Naive thymus-derived CD4-positive, alpha-beta T cell (primary cell): ENCODE results near the gene OLIG3. TPM values are rescaled to one million over a fixed set of nuclear protein-coding genes. Genes with fewer than 3 reads are reported as not detected.

Source experiments
- ATAC-seq: fragments of 150-1000 bp; cut with Tn5 transposase; 2 replicates; pipeline ENCODE4 v1.10.0; 2021; ENCODE audit warnings: mild to moderate bottlenecking, moderate library complexity
- CTCF ChIA-PET: fragments of 350-600 bp; sonication (Branson Sonifier 250); formaldehyde crosslinking; loops from one replicate; lab custom pipeline; 2021; ENCODE audit warnings: antibody characterized with exemption; lab: Charles Lee
- POLR2A ChIA-PET: fragments of 350-600 bp; sonication (Branson Sonifier 250); formaldehyde crosslinking; loops from one replicate; lab custom pipeline; 2021; ENCODE audit warnings: antibody characterized with exemption, inconsistent platforms; lab: Charles Lee
- DNase-seq, 9 donors: peaks; one replicate each; pipeline versions ENCODE4 v3.0.0 to v3.0.0-alpha.2; 2020 to 2022; ENCODE audit warnings: mixed read lengths in 1 of 9
- H3K27ac ChIP-seq: one replicate; pipeline ENCODE4 v1.7.0; 2013; ENCODE audit warnings: mild to moderate bottlenecking, low read depth, low read length, moderate library complexity
- H3K27me3 ChIP-seq, 2 donors: one replicate each; pipeline ENCODE4 v1.7.0; 2013; ENCODE audit warnings: low read length in 2 of 2, mild to moderate bottlenecking in 2 of 2, moderate library complexity in 2 of 2; ENCODE audit not compliant: control insufficient read depth in 2 of 2, insufficient read depth in 2 of 2
- H3K36me3 ChIP-seq, 3 experiments: 1 replicate in 2 of 3; 2 replicates in 1 of 3; pipeline ENCODE4 v1.7.0; 2013; ENCODE audit warnings: low read length in 3 of 3, mild to moderate bottlenecking in 3 of 3, moderate library complexity in 1 of 3; ENCODE audit not compliant: insufficient read depth in 3 of 3, control insufficient read depth in 2 of 3
- H3K4me1 ChIP-seq, 2 donors: one replicate each; pipeline ENCODE4 v1.7.0; 2013; ENCODE audit warnings: low read length in 2 of 2, mild to moderate bottlenecking in 2 of 2, moderate library complexity in 1 of 2; ENCODE audit not compliant: control insufficient read depth in 2 of 2, insufficient read depth in 2 of 2
- H3K4me3 ChIP-seq: 2 replicates; pipeline ENCODE4 v1.7.0; 2013; ENCODE audit warnings: mild to moderate bottlenecking, low read length
- H3K9me3 ChIP-seq, 3 experiments: 1 replicate in 2 of 3; 2 replicates in 1 of 3; pipeline ENCODE4 v1.7.0; 2013; ENCODE audit warnings: low read length in 3 of 3; ENCODE audit not compliant: control insufficient read depth in 2 of 3
- H3K27ac Mint-ChIP-seq, 9 donors: one replicate each; pipeline ENCODE4 v1.8.0; 2020 to 2022; ENCODE audit warnings: mixed read lengths in 9 of 9, mild to moderate bottlenecking in 8 of 9, moderate library complexity in 5 of 9, inconsistent platforms in 2 of 9
- H3K27me3 Mint-ChIP-seq, 5 donors: one replicate each; pipeline ENCODE4 v1.8.0; 2021 to 2022; ENCODE audit warnings: mixed read lengths in 5 of 5, mild to moderate bottlenecking in 1 of 5
- H3K36me3 Mint-ChIP-seq, 5 donors: one replicate each; pipeline ENCODE4 v1.8.0; 2020 to 2022; ENCODE audit warnings: mixed read lengths in 5 of 5, mild to moderate bottlenecking in 3 of 5, inconsistent platforms in 1 of 5
- H3K4me1 Mint-ChIP-seq, 7 donors: one replicate each; pipeline ENCODE4 v1.8.0; 2020 to 2022; ENCODE audit warnings: mixed read lengths in 7 of 7, mild to moderate bottlenecking in 3 of 7, inconsistent platforms in 1 of 7
- H3K4me3 Mint-ChIP-seq, 10 donors: one replicate each; pipeline ENCODE4 v1.8.0; 2020 to 2022; ENCODE audit warnings: mild to moderate bottlenecking in 10 of 10, mixed read lengths in 10 of 10, moderate library complexity in 6 of 10, inconsistent platforms in 2 of 10
- H3K9me3 Mint-ChIP-seq, 11 donors: one replicate each; pipeline ENCODE4 v1.8.0; 2020 to 2022; ENCODE audit warnings: mixed read lengths in 11 of 11, mild to moderate bottlenecking in 4 of 11, inconsistent platforms in 1 of 11, moderate library complexity in 1 of 11
- intact Hi-C, 2 donors: fragments of 100-400 bp; cut with micrococcal nuclease; formaldehyde crosslinking; loops; one replicate each; pipeline ENCODE4 v1.15.1; 2023
- polyA plus RNA-seq, 2 donors: library from polyadenylated mRNA; unstranded; fragments of 300-500 nt; fragmentation: Illumina TruSeq; gene quantifications; one replicate each; pipeline ENCODE4 v1.2.3, GENCODE V29; 2021
- total RNA-seq, 6 experiments: library from RNA in 5 of 6; stranded (reverse) in 5 of 6; gene quantifications; 1 replicate in 5 of 6; 2 replicates in 1 of 6; pipeline ENCODE4 v1.2.3 and lab custom pipeline; 2021 to 2026

Gene OLIG3
- total and polyA plus RNA-seq, 7 experiments from 2014 or later, result not detected

DNA sequence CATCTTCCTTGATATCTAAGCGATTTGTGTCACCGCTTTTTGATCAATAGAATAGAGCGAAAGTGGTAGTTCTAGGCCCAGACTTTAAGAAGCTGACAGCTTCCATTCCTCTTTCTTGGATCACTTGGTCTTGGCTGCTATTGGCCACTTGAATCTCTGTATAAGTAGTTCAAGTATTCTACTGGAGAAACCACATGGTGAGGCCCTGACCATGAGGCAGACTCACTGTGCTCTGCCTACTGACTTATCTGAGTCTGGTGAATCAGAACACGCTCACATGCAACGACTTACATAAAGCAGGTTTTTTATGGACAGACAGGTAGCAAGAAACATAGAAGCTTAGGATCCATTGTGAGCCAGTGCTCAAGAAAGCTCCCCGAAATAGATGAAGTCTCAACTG, 27.0 kb downstream of the OLIG3 start:
- no peaks in the 10 kb centered on the region for H3K9me3 ChIP-seq
- ChIA-PET POLR2A (no interaction called here), CTCF (interaction anchor here (1.0 to 1.2 kb wide), 2 partner anchors 11 to 184 kb away, joined by 3 to 4 read pairs; no protein-coding TSS in a partner anchor)
- H3K36me3 Mint-ChIP-seq, result no peaks in the 10 kb centered on the region
- H3K4me3 Mint-ChIP-seq, result no peak overlapping the region
- H3K27ac ChIP-seq, result no peak overlapping the region
- H3K27me3 ChIP-seq, result no peaks in the 10 kb centered on the region
- H3K27ac Mint-ChIP-seq, result no peak overlapping the region
- H3K4me3 ChIP-seq, result no peak overlapping the region
- no peaks in the 10 kb centered on the region for H3K4me1 ChIP-seq
- intact Hi-C loops, result no loop called here
- H3K9me3 Mint-ChIP-seq, result no peaks in the 10 kb centered on the region
- peaks cover 7 to 48% (median 11%) of the 10 kb centered on the region in 5 donors for H3K27me3 Mint-ChIP-seq
- ATAC-seq, result no peak
- no peaks in the 10 kb centered on the region for H3K36me3 ChIP-seq
- H3K4me1 Mint-ChIP-seq, result no peaks in the 10 kb centered on the region
- DNase-seq, result no peak

DNA sequence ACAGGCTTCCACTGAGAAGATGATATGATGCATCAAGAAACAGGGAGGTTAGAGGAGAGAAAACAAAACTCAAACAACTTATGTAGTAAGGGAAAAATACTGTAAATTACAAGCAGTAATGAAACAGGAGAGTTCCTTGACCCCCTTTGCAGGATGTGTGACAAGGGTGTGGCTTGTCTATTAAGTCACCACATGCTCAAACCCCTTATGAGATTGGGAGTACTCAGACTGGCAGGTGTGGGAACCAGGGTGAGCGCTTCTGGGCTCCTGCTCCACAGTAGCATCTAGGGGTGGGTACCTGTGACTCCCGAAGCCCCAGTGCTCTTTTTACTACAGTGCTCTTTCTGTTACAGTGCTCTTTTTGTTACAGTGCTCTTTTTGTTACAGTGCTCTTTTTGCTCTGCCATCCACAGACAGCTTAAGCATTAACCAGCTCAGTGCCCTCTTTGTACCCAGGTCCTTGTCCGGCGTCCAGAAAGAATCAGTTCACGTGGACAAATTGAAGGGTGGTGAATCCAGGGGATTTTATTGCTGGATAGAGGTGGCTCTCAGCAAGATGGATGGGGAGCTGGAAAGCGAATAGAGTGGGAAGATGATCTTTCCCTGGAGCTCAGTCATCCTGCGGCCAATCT, 28.7 kb downstream of the OLIG3 start:
- H3K9me3 Mint-ChIP-seq, result no peaks in the 10 kb centered on the region
- no peaks in the 10 kb centered on the region for H3K4me1 Mint-ChIP-seq
- H3K27me3 Mint-ChIP-seq, result peaks cover 7 to 40% (median 11%) of the 10 kb centered on the region in 5 donors
- Histone ChIP-seq H3K27me3 (no peaks in the 10 kb centered on the region), H3K36me3 (no peaks in the 10 kb centered on the region), H3K4me3 (no peak overlapping the region), H3K4me1 (no peaks in the 10 kb centered on the region), H3K27ac (no peak overlapping the region), H3K9me3 (no peaks in the 10 kb centered on the region)
- CTCF ChIA-PET, result interaction anchor here (0.6 kb wide), 1 partner anchor 527 kb away, joined by 5 read pairs; no protein-coding TSS in a partner anchor
- DNase-seq, result no peak
- no peaks in the 10 kb centered on the region for H3K36me3 Mint-ChIP-seq
- POLR2A ChIA-PET, result no interaction called here
- H3K4me3 Mint-ChIP-seq, result no peak overlapping the region
- intact Hi-C loops, result no loop called here
- no peak for ATAC-seq
- no peak overlapping the region for H3K27ac Mint-ChIP-seq

DNA sequence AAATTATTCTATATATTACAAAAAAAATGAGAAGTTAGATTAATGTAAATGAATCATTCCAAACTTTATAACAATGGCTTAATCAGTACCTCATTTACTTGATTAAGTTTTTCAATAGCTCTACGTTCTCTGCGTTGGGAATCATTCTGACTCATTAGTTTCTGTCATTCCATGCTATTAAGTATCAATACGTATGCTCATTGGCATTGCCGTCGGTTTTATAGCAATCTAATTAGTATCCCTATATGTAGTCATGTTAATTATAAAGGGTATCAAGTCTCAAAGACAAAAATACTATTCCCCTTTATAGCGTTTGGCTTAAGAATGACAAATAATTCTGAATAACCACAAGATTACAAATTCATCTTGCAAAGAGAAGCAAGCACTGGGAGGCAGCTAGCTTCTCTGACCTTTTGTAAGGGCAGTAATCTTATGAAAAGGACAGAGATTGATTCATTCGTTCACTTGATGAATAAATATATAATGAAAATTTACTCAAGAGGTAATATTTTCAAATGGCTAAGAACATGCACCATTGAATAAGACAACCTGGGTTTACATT, 41.8 kb downstream of the OLIG3 start:
- ChIA-PET CTCF (interaction anchor here (0.8 kb wide), 1 partner anchor 416 kb away, joined by 3 read pairs; no protein-coding TSS in a partner anchor), POLR2A (no interaction called here)
- Histone ChIP-seq H3K9me3 (no peaks in the 10 kb centered on the region), H3K27ac (no peak overlapping the region), H3K36me3 (no peaks in the 10 kb centered on the region), H3K4me3 (no peak overlapping the region), H3K27me3 (no peaks in the 10 kb centered on the region), H3K4me1 (no peaks in the 10 kb centered on the region)
- Mint-ChIP-seq H3K36me3 (peaks cover 0 to 3% (median 0%) of the 10 kb centered on the region in 5 donors), H3K9me3 (peaks cover 0 to 6% (median 0%) of the 10 kb centered on the region in 11 donors), H3K4me3 (no peak overlapping the region), H3K4me1 (no peaks in the 10 kb centered on the region), H3K27me3 (peaks cover 0 to 29% (median 12%) of the 10 kb centered on the region in 5 donors), H3K27ac (no peak overlapping the region)
- ATAC-seq, result no peak
- intact Hi-C loops, result no loop called here
- DNase-seq, result no peak

DNA sequence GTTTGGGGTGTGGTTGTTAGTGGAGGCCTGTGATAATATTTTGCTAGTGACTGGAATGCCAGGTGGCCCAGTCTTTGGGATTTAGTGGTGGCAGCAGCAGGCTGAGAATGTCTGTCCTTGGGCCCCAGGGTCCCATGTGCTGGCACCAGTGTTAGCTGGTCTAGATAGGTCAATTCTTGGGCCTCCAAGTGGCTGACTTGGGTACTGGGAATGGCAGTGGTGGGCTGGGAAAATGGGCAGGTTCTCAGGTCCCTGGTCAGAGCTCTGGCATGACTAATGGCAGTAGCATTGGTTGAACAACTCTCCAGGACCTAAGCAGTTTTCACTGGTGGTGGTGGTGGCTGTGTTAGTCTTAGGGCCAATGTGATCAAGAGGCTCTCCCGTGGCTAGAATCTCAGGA, 50.3 kb downstream of the OLIG3 start:
- H3K4me1 Mint-ChIP-seq, result peaks cover 0 to 6% (median 0%) of the 10 kb centered on the region in 7 donors
- DNase-seq (no peak), ATAC-seq (no peak)
- Histone ChIP-seq H3K9me3 (peaks cover 0 to 4% (median 0%) of the 10 kb centered on the region in 3 experiments), H3K36me3 (no peaks in the 10 kb centered on the region), H3K27ac (no peak overlapping the region), H3K4me1 (no peaks in the 10 kb centered on the region), H3K4me3 (no peak overlapping the region), H3K27me3 (no peaks in the 10 kb centered on the region)
- intact Hi-C loops, result no loop called here
- H3K4me3 Mint-ChIP-seq, result no peak overlapping the region
- CTCF ChIA-PET, result no interaction called here
- POLR2A ChIA-PET, result no interaction called here
- H3K27ac Mint-ChIP-seq, result no peak overlapping the region
- H3K27me3 Mint-ChIP-seq, result peaks cover 0 to 40% (median 0%) of the 10 kb centered on the region in 5 donors
- peaks cover 0 to 23% (median 11%) of the 10 kb centered on the region in 11 donors for H3K9me3 Mint-ChIP-seq
- H3K36me3 Mint-ChIP-seq, result no peaks in the 10 kb centered on the region
